Stromal cell of bone marrow (primary cell): ENCODE results near the gene SYPL1.

ENCODE experiments used
- DNase-seq: peaks from one replicate; pipeline ENCODE4 v3.0.0-alpha.2; 2012; ENCODE audit warnings: low read depth

Gene SYPL1

DNA sequence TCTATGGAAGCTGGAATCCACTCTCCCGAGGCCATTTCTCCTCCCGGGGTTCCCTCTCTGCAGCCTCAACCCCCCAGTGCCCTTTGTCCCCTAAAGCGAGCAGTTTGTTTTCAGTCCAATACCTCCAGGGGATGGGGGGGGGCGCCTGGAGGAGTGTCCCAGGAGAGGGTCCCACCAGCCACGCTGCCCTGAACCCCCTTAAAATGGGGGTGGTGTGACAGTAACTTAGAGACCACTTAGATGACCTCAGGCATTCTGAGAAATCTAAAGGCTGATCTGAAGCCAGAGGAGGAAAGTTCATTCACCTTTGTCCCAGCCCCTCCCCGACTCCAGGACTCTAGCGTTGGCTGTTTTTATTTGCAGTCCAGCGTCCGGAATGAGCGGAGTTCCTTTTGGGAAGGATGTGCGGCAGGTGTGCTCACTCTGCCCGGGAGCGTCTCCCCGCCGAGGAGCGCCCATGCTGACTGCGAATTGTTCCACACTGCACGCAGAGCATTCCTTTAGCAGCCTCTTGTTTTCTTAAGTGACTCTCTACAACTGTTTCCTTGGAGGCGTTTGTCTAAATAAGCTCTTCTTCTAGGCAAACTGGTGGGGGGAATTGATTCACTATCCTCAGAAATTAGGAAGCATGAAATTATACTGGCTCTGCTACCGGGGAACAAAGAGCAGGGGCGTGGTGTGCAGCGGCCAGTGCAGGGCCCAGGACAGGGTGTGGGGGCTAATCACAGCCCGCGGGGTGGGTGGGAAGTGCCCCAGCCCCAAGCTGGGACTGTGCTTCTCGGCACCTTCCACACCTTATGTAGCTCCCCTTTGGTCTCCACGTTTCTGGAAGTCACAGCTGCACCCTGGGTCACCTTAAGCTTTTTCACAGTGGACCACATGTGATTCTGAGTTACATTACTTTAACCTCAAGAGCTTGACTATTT, 46.3 kb downstream of the SYPL1 start:
- no peak for DNase-seq

DNA sequence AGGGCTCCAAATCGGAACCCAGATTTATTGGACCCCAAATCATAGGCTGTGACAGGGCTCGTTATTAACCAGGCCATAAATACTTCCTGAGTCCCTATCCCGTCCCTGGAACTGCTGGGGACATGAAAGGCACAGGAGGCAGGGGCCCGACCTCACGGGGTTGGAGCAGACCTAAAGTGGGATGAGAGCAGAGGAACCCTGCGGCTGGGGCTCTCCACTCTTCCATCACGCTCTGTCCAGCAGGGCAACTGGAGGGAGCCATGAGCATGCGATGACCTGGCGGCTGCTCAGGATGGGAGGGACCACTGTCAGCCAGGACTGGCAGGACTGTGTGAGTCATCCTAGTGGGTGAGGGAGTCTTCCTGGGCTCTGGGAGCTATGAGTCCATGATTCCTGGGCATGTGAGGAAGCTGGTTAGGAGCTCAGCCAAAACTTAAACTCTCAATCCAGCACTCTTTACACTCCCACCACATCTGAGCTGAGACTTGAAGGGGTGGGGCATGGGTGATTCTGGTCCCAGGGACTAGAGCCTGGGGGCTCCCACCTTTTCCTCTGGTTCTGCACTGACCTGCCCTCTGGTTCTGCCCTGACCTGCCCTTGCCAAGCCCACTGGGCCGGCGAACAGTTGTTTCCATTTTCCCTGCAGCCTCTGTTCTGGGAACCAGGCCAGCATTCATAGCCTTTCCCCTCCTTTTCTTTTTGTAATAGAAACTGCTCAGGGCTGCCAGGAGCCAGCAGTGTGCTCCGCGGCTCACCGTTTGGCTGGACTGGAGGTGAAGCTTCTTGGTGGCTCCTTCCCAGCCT, 47.1 kb downstream of the SYPL1 start:
- DNase-seq, result peak; percentile 98

DNA sequence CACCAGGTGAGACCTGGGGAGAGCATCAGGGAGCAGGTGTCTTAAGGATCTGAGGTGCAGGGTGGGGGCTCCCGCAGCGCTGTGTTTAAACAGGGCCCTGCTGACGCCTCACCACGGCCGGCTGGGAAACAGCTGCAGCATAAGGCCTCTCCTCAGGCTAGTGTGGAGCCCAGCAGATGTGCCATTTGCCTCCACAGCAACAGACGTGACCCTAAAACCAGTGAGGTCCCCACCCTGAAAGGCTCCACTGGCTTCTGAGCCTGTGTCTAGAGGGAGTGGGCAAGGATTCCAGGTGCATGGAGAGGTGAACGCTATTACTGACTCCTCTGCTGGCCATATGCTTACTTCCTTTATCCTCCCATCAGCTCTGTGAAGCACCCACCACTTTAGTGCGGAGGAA, 47.8 kb downstream of the SYPL1 start:
- DNase-seq, result no peak

DNA sequence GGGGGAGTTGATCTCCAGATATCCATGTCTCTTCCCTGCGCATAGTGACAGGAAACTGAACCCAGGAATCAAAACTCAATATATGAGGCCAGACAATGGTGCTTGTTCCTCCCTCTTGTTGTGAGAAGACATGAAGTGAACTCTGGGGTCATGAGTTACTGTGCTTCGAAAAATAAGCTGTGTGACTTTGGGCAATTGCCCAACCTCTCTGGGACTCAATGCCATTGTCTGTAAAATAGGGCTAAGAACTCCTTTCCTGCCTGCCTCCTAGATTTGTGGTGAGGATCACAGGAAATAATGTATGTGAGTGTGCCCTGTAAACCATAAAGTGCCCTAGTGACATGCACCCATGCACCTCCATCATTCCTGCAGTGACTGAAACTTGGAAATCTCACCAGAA, 48.4 kb downstream of the SYPL1 start:
- no peak for DNase-seq

DNA sequence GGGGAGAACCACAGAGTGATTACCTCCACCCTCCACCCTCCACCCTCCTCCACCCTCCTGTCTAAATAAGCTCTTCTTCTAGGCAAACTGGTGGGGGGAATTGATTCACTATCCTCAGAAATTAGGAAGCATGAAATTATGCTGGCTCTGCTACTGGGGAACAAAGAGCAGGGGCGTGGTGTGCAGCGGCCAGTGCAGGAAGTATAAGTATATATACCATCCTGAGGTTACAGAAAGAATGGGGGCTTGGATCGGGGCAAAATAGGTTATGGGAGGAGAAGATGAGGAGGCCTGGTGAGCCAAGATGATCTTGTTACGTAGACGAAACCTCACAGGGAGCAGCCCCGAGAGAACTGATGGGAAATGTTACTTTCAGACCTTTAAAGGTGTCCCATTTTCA, 49.1 kb downstream of the SYPL1 start:
- no peak for DNase-seq

DNA sequence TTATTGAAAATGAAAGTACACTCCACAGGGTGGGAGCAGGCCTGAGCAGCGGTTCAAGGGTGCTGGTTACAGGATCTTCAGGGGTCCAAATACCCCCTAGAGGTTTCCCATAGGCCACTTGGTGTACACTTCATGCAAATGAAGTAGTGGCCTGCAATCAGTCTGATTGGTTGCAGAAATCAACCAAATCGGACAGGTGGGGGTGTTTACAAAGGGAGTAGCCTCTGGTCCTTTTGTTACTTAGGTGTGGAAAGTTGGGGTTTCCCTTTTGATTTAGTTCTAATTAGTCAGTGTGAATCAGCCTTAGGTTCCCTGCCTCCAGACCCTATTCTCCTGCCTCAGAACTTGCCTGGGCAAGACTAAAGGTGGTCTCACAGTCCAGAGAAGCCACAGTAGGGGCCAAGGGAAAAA, 49.6 kb downstream of the SYPL1 start:
- no peak for DNase-seq

DNA sequence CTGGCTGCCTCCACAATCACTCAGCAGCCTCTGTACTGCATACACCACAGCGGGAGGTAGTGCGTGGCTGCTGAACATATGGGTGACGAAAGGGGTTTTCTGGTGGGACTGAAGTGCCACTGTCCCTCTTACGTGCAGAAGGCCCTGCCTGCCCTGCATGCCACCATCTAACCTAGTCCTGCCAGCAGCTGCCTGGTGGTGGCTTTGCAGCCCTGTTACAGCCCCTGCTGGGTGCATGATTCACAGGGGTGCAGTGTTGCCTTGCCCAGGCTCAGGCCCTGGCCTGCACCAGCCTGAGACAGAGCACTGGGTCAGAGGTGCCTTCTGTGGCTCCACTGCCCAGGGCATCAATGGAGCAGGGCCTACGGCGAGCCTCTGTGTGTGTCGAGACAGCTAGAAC, 50.1 kb downstream of the SYPL1 start:
- no peak for DNase-seq

DNA sequence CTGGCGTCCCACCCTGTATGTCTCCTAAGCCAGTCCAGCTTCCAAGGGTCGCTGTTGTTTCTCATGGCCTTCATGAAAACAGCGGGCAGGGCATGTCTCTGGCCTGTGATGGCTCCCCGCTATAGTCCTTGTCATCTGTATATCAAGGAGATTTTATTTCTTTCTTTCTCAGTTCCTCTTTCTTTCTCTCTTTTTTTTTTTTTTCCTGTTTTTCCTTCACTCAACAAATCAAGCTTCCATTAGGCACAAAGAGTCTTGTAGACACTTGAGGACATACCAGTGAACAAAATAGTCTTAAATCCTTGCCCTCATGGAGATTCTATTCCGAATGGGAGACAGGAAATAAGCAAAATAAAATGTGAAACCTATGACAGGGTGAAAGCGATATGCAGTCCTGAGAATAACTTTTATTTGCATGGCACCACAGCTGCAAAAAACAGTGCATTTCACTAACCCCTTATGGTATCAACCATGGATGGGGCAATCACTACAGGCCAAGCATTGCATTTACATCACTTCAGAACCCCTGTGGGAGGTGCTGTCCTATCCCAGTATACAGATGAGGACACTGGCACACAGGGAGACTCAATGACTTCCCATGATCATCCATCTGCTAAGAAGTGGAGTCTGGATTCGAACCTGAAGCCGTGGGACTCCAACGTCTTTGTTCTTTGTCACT, 50.7 kb downstream of the SYPL1 start:
- no peak for DNase-seq

DNA sequence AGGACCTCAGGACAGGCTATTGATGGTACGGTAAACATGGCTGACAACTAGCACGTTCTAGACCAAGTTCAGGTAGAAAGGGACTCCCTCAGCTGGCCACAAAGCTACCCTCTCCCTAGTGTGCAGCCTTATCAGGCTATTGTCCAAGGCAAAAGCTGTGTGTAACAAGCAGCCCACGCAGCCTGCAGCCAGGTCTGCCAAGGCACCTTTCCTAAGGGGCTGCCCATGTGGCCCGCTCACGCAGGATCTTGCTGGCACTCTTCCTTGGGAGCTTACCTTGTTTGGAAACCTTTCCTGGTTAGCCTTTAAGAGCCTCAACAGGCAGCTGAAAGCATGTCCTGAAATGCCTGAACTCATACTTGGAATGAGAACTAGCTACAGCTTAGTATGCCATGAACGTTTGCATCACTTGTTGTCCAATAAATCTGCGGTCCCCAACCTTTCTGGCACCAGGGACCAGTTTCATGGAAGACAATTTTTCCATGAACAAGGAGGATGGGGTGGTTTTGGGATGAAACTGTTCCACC, 51.7 kb downstream of the SYPL1 start:
- no peak for DNase-seq

DNA sequence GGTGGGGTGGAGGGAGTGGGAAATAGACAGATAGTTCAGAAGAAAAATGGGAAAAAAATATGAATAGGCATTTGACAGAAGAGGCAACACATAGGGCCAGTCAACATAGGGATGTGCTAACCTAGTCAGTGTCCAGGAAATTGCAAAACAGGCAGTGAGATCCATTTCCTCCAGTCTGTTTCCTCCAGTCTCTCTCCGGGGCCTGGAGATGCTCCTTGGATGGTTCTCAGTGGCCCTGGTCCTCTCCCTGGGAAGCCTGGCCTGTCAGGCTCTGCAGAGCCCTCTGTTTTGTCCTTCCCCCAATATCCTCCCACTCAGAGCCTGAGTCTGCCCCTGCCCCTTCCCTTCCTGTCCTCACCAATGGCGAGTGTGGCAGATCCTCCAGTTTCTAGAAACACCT, 52.6 kb downstream of the SYPL1 start:
- no peak for DNase-seq

DNA sequence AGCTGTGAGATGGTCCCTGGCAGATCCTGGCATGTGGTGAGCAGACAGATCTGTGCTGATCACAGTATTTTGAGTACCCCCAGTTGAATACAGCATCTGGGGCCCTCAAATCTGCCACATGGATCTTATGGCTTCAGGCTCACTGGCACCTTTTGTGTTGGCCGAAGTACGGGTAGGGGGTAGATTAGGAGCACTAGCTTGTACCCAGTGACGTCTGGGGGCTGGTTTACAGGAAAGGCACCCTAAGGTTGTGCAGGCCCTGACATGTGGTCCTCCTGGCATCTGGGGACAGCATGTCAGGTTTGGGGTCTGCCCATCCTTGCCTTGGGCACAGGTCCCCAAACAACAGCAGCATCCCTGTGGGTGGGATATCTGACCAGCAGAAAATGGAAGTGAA, 53.2 kb downstream of the SYPL1 start:
- DNase-seq, result no peak

DNA sequence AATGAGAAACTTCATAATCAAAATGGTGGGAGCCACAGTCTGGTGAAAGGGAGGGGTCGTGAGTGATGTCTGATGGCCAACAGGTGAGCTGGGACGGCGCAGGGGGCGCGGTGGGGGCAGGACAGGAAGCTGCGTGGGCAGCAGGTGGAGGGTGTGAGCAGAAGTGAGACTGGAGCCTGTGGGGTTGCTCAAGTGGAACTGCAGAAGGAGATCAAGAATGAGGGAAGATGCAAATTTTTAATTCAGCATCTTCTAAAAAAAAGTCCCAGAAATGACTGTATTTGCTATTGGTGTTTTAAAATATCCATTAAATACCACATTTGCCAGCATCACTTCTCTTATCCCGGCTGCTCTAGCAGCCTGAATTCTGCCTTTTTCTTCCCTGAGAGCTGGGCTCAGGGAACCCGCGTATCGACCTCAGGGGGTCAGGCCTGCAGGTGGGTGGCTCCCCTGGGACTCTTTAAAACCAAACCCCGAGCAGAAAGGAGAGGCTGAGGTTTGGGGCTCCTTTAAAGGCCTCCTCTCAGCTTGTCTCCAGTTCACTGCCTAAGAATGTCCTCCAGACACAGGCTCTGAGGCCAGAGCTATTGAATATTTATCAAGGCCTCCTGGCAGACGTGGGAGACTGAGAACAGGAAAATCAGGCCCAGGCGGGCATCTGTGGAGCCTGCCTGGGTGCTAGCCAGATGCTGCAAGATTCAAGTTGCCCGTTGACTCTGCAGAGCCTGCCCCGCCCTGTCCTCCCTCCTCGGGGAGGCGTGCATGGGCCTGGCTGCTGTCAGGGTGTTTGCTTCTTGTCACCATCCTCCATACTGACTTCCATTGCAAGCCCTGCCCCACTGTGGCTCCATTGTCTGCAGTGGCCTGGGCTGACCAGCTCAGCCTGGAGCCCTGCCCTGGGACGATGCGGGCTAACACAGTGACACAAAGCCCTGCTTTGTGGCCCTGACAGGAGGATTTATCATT, 53.9 kb downstream of the SYPL1 start:
- DNase-seq, result no peak

DNA sequence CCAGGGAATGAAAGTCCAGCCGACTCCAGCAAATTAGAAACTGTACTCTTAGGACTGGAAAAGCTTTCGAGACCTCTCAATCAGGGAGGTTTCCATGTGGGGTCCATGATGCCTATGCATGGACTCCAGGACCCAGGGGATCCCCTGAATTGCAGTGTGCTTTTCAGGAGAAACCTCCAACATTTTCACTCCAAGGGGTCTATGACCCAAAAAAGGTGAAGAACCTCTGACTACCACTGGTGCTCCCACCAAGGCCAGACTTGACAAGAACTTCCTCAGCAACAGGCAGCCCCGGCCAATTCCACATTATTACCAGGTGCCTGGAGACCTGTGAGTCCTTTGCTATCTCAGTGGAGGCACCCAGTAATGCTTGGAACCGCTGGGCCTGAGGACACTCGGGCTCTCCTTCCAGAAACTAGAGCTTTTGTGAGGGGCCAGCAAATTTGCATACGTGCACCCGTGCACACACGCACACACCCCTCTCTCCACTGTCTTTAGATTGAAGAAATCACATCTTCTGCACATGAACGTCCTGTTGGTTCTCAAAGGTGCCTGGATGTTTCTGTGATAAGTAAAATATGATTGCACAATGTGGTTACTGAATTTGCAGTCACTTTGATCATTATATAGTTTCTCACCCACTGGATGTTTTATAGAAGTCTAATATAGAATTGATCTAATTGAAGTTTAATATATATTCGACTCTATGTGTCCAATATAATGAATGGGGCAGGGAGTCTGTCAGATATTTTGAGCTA, 54.7 kb downstream of the SYPL1 start:
- no peak for DNase-seq

DNA sequence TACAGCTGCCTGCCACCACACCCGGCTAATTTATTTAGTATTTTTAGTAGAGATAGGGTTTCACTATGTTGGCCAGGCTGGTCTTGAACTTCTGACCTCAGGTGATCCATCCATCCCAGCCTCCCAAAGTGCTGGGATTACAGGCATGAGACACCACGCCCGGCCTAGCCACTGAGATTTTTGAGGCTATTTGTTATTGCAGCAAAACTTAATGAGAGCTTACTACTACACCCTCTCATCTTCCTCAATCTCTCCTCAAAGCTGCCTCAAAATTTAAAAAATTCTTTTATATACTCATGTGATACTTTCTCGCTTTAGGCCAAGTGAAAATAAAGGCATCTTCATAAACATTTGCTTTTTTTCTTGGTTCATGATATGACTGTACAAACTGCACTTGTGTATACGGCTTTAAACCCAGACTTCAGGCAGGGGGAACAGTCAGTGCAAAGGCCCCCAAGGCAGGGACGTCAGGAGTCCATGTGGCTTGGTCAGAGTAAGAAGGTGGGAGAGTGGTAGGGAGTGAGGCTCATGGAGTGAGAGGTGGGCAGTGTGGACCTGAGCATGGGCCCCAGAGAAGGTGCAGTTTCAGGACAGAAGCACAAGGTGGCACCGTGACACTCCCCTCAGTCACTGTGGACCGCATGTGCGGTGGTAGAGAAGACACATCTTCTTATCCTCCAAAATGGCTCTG, 55.5 kb downstream of the SYPL1 start:
- peak; percentile 47 for DNase-seq

DNA sequence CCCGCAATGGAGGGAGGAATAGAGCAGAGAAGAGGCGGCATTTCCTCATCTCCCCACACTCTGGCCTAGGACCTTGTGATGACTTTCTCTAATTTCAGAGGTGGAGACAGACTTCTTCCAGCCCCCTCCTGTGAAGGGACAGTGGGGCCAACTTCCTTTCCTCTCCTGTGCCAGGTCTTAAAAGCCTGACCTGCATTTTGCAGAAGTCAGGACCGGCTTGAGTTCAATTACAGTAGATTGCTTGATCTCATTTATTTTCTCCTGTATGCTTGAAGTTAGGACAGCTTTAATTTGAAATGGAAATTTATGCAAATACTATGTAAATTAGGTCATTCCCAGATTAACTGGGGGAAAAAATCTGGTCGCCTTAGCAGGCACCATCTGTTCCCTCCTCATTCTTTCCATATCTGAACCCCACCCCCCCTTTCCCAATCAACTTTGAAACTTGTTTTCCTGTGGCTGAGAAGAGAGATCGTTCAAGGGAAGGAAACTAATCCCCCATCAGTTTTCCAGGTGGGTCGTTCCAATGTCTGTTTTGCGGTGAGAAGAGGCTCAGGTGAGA, 57.1 kb downstream of the SYPL1 start:
- no peak for DNase-seq

DNA sequence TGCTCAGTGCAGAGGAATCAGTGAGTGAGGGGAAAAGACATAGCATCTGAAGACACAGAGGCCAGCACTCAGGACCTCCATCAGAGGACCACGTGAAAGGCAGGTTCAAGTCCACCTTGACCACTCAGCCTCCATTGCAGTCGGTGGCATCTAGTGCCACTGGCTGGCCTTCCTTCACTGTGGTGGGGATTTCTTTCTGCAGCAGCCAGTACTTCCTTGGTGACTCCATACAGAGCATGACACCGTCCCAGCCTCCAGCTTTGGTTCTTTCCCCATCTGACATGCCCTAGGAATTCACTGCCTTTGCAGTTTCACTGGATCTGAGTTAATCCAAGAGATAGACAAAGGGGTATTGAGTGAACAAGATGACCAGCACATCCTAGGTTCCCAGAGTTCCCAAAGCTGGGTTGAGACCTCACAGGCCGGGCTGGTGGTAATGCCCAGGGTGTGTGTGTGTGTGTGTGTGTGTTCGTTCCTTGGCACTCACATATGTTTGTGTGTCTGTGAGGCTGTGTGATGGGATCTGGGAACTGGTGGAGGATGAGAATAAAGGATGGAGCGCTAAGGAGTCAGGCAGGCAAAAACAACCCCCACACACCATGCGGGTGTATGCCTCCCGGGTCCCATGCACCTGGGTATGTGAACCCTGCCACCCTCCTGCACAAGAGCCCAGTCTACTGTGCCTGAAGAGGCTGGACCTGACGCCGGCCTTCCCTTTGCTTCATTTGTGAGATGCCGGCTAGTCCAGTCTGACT, 57.8 kb downstream of the SYPL1 start:
- no peak for DNase-seq

DNA sequence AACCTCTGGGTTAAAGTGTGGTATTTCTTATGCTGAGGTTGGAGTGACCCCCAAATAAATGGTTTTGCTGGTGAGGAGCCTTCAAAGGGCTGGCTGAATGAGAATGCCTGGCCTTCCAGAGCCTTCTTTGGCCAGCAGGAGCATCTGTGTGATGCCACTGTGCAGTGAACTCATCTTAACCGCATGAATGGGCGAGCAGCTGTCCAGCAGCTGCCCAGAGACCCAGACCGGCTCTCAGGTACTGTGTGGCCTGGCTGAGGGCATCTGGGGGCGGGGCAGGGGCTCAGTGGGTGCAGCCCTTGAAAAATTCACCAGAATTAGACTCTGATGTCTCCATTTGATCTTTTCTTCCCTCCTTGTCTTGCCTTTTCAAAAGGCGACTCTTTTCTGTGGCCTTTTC, 59.0 kb downstream of the SYPL1 start:
- DNase-seq, result no peak

DNA sequence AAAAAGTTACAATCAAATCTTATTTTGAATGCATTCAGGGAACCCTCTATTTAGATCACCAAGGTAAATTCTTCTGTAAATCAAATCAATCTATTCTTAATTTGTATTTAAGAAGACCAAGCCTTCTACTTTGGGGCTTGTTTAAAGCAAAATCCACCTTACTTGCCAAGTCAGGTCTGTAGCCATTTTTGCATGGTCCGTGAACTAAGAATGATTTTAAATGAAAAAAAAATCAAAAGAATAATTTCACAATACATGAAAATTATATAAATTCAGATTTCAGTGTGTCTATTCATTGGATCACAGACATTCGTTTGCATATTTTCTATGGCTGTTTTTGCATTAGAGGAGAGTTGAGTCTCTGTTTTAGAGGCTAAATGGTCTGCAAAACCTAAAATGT, 59.4 kb downstream of the SYPL1 start:
- DNase-seq, result no peak

DNA sequence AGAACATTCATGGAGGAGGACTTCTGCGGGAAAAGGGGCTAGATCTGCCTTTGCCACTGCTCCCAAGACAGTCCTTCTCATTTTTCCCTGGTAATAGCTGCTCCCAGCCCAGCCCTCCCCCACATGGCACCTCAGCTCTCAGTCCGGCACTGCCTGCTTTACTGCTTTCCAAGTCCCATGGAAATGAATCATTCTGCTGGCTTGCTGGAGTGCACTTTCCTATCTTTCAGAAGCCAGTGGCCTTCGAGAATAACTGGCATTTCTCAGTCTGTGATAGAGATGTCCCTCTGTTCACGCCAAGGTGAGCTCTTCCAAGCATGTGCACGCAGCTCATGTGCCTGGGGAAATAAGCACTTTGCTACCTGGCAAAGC, 61.4 kb downstream of the SYPL1 start:
- peak; percentile 68 for DNase-seq
